Stimulated activated CD8-positive, alpha-beta memory T cell treated with anti-CD3 and anti-CD28 coated beads, Interleukin-15, amount 100 ng/mL, for 1 hour (primary cell): ENCODE results near the gene ISG20L2.

Experiments used
- DNase-seq: peaks from one replicate; pipeline ENCODE4 v3.0.0-alpha.2; 2020; ENCODE audit warnings: low read depth

Gene ISG20L2

DNA sequence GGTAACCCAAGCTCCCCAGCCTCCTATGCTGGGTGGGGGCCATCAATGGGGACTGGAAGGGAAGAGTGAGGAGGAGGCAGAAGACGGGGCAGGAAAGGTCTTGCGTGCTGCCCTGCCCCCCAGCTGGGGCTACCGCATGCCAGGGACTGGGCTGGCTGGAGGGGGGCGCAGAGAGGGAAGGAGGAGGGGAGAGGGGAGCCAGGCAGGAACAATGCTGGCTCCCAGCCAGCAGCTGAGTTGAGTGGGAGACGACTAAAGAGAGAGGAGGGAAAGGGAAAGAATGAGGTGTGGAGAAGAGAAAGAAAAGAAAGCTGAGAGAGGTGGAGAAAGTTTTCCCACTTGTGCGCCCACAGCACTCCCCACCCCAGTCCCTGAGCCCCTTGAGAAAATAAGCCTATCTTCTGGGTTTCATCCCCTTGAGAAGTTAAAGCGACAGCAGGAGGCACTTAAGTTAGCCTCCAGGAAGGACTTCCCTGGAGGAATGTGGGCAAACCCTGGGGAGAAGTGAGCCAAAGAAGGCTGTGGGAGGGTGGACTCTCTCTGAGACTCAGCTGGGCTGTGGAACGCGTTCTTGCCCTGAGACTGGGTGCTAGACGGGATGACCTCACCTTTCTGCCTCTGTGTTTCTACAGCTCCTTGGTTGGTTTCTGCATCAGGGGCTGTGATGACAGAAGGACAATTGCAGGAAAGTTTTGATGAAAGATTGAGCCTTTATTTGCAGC lies 38.5 kb downstream of the ISG20L2 start:
- no peak for DNase-seq

DNA sequence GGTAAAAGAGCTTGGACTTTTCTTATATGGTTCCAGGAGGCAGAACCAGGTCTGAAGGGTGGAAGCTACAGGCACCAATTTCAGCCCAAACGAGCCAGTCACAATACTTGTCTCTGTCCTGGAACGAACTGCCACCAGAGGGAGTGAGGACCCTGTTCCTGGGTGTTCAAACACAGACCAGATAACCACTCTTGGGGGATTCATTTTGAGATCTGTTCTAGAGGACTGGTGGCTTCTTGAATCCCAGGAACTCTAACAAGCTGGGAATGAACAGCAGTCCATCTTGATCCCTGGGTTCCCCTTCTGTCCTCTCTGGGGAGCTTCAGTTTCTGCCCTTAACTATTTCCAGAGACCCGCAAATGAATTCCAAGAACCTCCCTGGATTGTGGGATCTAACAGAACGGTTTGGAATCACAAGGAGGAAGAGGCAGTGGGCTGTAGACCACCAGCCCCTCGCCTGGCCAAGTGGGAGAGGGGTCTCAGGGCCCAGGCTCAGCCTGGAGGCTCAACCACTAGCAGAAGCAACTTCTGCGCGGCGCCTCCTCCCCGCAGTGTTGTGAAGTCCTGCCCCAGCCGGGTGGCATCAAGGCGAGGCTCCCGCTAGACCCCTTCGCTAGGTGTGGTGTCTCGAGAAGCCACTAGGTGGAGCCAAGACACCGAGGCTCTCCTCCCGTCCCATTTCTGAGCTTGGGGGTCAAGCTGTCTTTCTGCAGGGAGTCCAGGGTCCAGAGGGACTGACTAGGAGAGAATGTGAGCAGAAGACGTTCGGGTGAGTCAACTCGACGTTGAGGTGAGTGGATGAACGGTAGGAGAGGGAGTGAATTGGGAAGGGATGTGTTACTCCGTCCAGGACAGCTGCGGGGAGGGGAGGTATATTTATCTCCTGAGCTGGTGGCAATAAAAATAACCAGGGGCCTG lies 39.3 kb downstream of the ISG20L2 start:
- peak; percentile 60 for DNase-seq

DNA sequence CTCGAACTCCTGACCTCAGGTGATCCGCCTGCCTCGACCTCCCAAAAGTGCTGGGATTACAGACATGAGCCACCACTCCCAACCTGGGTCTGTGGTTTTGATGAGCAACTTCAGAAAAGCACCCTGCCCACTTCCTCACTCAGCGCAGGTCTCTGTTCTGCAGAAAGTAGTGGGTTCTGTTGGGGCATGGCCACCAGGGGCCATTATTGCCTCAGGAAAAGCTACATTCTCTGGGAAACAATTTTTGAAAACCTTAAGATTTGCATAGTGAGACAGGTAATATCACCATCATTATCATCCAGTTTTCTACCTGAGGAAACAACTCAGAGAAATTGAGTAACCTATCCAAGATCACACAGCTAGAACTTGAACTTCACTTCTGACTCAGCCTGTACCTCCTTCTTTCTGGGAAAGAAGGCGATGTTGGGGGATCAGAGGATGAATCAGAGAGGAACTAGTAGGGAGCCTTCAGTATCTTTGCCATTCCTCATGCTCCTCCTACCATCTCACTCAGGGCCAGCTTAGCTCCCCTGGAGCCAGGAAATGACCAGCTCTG lies 44.3 kb downstream of the ISG20L2 start:
- no peak for DNase-seq

DNA sequence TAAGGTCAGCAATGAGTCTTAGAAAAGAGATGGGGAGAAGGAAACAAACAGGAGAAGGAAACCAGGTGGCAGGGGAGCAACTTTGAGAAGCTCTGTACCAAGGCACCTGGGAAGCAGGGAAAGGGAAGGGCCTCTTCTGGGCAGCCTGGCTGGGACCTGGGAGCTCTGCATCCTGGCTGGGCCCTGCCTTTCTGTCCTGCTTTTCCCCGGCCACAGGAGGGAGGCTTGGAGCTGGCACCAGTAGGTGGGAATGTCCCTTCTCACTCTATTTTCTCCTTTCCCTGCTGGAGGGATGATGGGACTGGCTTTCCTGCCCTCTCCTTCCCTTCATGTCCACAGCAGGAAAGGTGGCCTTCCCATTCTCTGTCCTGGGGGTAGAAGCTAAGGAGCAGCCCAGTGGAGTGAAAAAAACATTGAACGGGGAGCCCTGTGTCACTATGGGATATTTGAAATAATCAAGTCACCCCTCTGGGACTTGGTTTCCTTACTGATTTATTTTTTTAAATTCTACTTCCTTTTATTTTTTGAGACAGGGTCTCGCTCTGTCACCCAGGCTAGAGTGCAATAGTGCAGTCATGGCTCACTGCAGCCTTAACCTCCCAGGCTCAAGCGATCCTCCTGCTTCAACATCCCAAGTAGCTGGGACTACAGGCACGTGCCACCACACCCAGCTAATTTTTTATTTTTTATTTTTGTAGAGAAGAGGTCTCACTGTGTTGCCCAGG lies 46.2 kb downstream of the ISG20L2 start:
- DNase-seq = no peak

- DNase-seq = no peak
These were observed 47.2 kb downstream of the ISG20L2 start for GRCh38 chr1:156681196-156681960.

DNA sequence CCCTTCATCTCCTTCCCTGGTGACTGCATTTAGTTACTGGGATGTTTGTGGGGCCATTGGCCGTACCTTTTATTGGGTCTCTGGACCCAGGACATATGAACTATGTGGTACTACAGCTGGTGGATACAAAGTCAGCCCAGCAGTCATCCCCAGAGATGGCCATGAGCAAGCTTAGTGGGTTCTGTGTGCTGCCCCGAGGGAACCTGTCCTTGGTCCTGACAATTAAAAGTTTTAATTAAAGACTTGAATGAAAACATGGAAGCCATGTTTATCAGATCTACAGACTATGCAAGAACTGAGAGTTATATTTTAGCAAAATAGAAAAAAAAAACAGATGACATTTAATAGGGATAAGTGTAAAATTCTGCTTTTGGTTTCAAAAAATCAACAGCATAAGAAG lies 48.5 kb downstream of the ISG20L2 start:
- DNase-seq = no peak

GRCh38 chr1:156677616-156678596 lies 50.7 kb downstream of the ISG20L2 start:
- no peak for DNase-seq

GRCh38 chr1:156676820-156677615 lies 51.5 kb downstream of the ISG20L2 start, which contains the start of gene NES:
Gene NES (minus strand): TSS chr1:156677407. CDS start chr1:156677264, 143 bp downstream.
- DNase-seq = no peak

DNA sequence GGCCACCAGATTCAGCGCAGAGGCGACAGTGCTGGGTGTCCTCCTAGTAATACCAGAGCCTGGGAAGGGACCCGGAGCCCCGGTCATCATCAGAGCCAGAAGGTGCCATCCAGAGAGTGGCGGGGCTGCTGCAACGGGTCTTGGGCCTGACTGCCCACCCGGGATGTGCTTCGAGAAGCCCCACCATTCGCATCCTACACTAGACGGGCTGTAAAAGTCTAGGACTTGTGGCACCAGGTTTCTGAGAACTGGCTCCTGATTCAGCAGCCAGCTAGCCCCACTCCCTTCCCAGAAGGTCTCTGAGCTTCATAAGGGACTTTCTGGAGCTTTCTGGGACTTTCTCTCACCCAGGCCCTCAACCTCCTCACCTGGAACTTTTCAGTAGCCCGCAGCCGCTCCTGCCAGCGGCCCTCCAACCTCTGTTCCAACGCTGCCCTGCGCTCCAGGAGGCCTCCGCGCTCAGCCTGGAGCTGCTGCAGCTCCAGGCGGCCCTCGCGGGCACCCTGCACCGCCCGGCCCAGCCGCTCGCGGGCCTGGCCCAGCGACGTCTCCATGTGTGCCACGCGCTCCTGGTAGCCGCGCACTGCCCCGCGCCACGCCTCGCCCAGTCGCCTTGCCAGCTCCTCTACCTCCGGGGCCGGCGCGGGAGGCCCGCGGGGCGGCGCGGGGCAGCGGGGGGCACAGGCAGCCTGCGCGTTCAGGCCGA lies 52.3 kb downstream of the ISG20L2 start:
- DNase-seq = no peak

- DNase-seq = no peak
These were observed 53.1 kb downstream of the ISG20L2 start for GRCh38 chr1:156675210-156676113.

DNA sequence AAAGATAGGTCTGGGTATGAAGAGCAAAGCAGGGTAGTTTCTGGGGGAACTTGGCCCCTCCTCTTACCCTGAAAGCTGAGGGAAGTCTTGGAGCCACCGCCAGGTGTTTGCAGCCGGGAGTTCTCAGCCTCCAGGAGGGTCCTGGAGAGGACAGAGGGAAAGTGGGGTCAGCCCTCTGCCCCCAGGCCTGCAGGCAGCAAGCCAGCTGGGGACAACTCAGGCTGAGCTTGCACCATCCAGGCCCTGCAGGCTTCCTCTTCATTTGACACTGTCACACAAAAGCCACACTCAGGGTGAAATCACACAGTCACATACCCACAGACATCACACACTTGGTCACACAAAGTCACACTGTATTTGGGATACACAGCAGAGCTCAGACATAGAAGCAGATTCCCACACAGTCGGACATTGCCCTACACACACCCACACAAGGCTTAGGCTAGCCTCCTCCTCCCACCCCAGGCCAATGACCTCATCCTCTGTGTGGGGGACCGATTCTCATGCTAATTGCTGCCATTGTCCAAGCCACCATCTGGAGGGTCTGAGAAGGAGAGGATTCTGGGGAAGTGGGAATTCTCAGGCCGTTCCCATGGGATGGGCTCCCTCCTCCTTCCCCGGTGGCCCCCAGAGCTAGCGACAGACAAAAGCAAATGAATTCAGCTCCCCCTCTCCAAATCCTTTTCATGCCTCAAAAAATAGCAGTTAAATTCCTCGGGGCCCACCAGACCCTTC lies 55.0 kb downstream of the ISG20L2 start:
- no peak for DNase-seq
